Embryonic facial prominence (tissue), 1 donor: Measurements from ENCODE around the gene ADARB2.
"Not testable (repeated sequence)": the region's sequence is repeated elsewhere in the genome, so short reads cannot be mapped to it uniquely, and the experiment has no call there.

Experiments used
- DNase-seq: peaks from one replicate; pipeline ENCODE4 v3.0.0-alpha.2; 2016; ENCODE audit errors: extremely low spot score

ADARB2 gene

DNA sequence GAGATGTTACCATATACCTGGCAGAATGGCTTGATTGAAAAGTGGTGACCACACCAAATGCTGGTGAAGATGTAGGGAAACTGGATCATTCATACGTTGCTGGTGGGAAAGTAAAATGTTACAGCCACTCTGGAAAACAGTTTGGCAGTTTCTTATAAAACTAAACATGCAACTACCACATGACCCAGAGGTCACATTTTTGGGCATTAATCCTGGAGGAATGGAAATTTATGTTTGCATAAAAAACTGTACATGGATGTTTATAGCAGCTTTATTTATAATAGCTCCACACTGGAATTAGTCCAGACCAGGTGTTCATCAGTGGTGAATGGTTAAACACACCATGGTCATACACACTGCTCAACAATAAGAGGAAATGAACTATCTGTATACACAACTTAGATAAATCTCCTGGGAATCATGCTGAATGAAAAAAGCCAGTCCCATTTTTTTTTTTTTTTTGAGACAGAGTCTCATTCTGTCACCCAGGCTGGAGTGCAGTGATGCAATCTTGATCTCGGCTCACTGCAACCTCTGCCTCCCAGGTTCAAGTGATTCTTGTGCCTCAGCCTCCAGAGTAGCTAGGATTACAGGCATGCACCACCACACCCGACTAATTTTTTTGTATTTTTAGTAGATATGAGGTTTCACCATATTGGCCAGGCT is 309.7 kb downstream of the ADARB2 start:
- not testable (repeated sequence) for DNase-seq

DNA sequence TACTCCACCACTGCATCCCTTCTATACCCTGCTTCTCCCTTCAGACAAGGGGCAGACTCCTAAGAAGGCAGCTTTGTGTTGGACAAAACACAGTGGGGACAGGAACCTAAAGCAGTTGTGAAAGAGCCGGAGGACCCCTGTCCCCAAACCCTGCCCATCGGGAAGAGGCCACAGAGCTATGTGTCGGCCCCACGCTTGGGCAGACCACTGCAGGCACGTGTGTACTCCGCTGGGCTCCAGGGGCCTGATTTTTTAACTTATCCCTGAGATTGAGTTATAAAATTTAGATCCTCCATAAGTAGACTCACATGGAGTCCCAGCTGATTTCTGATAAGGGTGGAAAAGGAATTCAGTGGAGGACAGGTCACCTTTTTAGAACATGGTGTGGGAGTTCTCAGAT is 310.5 kb downstream of the ADARB2 start:
- DNase-seq, result no peak

DNA sequence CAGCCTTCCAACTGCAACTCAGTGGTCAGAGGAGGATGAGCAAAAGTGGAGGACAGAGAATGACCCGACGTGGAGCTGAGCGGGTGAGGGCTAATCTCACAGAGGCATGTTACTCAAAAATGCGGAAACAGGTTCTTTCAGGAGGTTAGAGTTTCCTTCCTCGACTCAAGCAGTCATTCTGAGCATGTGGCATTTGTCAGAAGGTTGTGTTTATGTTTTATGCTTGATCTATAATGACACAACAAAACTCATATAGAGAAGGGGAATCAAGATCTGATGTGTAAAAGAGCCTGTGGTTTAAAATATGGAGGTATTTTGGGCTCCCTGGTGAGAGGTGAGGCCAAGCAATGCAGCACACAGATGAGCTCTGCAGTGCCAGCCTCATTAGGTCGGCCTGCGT is 311.4 kb downstream of the ADARB2 start:
- DNase-seq, result no peak

DNA sequence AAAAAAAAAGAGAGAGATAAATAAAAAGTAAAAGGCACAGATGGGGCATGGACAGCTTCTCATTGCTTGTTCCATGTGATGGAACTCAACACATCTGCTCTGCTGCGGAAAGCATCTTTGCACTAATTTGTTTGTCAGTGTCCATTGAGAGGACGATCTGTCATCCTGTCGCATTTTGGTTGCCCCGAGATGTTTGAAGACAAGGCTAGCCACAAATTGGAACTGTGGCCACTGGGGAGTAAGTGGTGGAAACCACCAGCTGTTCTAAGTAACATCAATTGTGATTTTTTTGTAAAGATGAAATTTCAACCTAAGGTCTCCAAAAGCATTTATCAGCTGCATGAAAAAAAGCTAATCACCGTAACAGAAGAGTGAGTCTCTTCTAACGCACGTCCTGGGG is 312.7 kb downstream of the ADARB2 start:
- DNase-seq, result no peak

DNA sequence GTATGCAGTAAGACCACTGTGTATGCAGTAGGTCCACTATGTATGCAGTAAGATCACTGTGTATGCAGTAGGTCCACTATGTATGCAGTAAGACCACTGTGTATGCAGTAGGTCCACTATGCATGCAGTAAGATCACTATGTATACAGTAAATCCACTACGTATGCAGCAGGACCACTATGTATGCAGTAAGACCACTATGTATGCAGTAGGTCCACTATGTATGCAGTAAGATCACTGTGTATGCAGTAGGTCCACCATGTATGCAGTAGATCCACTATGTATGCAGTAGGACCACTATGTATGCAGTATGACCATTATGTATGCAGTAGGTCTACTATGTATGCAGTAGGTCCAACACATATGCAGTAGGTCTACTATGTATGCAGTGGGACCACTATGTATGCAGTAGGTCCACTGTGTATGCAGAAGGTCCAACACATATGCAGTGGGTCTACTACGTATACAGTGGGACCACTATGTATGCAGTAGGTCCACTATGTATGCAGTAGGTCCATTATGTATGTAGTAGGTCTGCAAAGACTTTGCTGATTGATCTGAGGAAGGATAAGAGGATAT is 313.6 kb downstream of the ADARB2 start:
- DNase-seq, result no peak

DNA sequence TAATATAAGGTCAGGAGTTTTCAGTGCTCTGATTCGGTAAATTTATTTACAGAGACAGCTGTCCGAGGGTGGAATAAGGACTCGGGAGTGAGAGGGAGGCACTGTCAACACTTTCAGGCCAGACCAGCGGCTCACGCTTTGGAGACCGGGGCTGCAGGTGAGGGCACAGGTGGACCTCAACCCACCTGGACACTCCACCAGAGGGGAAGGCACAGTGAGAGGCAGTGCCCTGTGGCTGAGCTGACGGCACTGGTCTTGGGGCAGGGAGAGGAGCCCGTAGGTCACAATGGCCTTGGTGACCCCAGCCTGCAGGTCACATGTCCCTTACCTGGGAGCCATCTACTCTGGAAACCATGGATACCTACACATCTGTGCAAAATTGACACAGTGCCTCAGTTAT is 315.1 kb downstream of the ADARB2 start:
- no peak for DNase-seq

DNA sequence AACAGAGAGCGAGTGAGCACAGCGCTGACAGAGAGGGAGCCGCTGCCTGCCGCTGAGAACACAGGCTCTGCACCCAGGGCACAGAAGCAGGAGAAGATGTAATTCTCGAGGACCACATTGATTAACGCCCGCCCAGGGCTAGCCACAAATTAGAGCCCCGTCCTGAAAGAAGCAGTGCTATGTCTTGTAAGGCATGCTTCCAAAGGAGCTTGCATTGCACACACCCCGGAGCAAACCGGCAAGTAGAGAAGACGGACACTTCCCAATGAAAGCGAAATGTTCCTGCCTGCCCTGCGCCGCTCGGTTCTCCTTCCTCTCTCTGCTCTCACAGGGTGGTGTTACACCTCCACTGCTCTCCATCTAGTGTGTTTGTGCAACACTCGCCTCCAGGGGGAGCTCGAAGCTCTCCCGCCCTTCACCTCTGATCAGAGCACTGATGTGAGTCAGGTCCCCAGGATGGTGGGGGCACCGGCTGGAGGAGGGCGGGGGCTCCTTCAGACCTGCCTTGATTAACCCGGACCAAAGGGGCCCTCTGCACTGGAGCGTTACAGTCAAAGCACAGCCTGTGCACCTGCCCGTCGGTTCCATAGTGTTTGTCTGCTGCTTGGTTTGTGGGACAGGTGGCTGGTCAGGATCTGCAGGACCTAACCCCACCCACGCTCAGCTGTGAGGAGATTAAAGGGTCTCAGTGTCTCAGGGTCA is 316.5 kb downstream of the ADARB2 start:
- DNase-seq, result no peak

DNA sequence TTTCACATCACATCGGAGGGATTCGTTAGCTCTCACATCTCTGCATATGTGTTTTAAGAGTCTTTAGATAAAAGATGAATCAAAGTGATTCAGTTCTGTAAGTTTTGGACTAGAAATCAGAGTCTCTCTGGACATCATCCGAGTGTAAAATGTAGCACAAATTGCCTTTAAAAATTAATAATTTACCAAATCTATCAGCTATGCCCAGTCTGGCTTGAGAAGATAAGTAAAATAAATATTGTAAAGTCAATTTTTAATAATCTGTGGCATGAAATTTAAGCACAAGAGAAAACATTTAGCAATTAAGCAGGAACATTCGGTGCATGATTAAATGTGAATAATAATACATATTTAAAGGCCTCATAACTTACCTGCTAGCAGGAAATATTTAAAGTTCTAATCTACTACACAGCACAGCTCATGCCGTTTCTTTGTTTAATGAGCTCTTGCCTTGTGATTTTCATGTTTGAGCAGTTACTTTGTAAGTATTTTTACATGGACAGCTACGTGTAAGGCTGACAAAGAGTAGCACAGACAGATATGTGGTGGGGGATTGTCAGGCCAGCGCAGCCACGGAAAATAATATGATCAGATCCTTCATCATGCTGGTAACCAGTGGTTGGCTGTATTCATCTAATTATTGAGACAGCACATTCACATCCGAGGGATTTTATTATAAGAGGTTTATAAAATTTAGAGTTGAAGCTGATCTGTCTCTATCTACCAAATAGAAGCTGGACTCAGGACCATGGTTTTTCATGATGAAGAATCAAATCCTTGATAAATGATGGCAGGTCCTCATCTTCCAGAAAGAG is 317.3 kb downstream of the ADARB2 start:
- DNase-seq, result no peak

DNA sequence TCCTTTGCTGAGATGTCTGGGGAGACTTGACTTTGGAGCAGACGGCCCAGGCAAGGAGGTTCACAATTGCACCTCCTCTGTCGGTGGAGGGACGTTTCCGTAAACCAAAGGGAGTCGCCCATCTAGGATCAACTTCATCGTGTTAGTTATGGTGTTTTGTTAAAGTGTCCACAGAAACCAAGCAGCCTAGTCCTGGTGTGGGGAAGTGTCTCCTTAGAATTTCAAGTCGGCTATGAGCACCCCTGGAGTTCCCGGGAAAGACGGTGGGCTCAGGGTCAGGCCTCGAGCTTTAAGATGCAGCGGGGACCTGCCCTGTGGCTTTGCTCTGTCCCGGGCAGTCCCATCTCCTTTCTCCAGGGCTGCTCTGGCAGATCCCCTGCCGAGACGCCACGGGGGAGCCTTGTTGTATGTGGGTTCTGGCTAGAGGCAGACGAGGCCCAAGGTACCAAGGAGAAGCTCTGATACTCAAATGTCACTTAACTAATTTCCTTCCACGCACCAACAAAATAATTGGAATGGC is 319.2 kb downstream of the ADARB2 start:
- DNase-seq, result no peak

DNA sequence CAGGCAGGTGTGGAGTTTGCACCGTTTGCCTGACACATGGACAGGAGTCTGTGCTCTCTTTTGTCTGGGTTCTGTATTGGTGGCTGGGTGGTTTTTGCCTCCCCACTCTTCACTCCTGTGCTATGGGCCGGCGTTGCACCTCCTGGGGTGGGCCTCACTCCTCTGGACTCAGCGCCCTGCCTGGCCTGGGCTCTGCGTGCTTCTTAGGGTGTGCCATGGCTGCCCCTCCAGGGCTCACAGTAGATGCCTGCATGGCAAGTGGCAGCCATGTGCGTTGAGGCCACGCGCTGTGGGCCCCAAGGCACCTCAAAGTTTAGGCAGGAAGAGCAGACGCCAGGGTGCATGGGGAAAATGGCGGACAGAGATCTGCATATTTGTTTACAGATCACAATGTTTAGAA is 319.8 kb downstream of the ADARB2 start:
- DNase-seq, result no peak

DNA sequence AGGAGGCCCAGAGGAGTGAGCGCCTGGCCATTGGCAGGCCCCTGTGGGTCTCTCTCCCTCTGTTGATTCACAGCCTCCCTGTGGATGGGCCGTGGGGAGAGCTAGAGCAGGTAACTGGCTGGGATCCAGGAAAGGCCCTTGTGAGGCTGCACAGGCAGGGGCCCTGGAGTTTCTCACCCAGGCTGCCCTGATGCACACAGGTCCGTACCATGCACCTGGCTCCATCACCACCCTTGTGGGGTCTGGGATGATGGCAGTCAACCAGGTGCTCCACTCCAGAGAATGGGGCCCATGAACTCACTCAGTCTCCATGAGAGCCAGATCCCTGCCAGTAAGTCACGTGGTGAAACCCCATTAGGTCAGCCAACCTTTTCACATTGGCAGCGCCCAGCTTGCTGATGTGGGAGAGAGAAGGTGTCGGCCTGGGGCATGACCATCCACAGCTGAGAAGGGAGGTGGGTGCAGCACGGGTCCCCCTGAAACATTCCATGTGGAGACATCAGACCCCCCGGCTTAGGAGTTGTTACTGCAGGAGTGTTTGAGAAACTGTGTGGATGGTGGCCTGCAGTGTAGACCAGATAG is 320.8 kb downstream of the ADARB2 start:
- DNase-seq, result no peak

DNA sequence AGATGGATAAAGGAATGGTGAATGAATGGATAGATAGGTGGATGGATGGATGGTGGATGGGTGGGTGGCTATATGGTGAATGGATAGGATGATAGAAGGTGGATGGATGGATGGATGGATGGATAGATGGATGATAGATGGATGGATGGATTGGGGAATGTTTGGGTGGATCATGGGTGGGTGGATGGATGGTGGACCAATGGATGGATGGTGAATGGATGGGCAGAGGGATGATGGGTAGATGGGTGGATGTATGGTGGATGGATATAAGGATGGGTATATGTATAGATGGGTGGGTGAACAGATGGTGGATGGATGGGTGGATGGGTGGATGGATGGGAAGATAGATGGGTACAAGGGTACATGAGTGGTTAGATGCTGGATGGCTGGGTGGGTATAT is 322.4 kb downstream of the ADARB2 start:
- DNase-seq, result no peak

DNA sequence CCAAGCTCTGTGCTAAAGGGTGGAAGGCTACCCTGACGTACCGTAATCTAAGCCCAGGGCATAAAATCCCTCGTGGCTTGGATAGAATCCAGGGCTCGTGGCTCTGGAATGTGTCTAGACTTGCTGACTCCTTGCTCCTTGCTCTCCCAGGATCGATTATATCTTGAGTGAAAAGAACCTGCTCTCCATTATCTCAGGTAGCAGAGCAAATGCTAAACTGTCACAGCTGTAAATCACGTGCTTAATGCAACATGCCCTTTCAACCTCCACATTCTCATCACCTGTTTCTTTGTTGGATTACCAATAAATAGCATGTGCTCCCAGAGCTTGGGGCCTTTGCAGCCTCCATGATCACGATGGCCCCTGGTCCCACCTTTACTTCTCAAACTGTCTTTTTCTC is 323.0 kb downstream of the ADARB2 start:
- not testable (repeated sequence) for DNase-seq

DNA sequence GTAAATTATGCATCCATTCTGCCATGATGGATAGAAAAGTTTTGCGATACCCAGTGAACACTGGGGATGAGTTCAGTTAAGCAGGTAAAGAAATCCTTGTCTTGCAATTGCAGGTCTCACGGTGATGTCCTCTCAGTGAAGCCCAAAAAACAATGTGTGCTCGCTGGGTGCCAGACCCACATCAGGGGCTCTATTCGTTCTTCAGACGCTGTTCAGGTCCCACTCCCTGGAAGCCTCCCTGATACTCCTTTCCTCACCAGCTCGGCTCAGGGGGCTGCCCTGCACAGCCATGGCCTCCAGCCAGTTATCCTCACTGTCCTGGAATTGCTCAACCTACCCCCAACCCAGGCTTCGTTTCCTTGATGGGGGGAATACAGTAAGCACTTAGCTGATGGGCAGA is 323.5 kb downstream of the ADARB2 start:
- no peak for DNase-seq

DNA sequence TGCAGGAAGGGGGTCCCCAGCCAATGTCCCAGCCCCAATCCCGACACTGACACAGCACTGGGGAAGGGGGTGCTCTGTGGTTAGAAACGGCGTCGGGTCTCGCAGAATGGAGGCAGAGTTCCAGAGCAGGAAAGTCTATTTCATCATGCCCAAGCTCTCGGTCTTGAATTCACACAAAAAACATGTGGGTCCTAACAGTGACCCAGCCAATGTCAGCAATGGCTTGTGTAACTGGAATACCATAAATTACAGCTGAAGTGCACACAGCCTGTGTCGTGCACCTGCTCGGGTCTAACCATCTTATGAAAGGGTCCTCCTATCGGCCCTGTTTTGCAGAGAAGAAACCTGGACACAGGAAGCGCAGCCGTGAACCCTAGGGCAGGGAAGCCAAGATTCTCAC is 324.1 kb downstream of the ADARB2 start:
- DNase-seq, result no peak

DNA sequence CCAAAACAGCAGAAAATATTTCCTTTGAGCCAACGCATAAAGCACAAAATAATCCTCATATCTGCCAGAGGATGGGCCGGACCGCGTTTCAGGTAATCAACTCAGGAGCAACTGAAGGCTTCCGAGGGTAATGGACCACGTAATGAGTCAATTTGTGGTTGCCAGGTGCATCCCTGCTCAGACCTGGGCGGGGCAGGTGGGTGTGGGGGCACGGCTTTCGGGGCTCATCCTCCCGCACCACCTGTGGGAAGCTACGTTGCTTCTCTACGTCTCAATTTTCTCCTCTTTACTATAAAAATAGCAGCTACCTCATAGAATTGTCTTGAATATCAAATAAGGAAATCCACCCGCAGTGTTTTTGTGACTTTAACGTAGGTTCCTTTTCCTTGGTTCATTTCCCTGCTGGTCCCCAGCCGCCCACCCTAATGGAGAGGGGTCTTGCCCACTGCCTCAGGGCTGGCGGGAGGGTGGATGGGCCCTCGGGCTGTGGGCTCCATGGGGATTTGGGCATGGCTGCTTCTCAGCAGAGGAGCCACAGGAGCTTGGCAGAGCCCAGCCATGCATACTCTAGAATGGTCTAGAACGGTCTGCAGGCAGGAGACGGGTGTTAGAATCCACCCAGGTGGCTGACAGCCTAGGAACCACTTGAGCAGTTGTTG is 324.7 kb downstream of the ADARB2 start:
- no peak for DNase-seq

DNA sequence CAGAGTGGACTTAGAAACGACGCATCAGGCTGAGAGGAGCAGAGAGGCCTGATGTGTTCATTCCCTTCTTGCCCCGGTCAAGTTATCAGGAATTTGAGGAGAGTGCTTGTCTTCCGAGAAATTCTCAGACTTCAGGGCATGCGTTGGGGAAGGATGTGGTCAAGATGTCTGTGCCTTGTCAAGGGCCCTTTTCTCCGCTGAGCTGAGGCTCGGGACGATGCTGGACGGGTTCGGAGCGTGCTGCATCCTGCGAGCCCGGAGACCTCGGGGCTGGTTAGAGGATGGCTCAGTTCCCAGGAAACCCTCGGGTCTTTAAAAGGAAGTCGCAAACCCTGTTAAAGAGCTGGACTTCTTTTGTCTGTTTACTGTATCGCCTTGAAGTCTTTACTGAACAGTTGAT is 325.4 kb downstream of the ADARB2 start:
- DNase-seq, result no peak

DNA sequence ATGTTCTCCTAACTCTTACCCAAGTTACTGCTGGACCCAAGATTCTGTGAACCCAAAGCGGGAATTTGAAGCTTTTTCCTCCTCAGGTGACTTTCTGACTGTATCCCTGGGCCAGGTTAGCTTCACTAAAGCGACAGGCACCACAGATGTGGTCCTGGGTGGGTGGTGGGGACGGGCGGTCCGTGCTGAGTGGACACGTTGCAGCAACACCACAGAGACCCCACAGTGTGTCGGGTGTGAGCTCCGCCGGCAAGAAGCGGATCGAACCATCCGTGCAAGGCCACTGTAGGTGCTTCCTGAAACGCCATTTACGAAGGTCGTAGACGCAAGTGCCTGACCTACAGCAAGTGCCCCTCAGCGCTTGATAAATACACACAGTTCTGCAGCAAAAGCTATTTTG is 325.9 kb downstream of the ADARB2 start:
- DNase-seq, result no peak

DNA sequence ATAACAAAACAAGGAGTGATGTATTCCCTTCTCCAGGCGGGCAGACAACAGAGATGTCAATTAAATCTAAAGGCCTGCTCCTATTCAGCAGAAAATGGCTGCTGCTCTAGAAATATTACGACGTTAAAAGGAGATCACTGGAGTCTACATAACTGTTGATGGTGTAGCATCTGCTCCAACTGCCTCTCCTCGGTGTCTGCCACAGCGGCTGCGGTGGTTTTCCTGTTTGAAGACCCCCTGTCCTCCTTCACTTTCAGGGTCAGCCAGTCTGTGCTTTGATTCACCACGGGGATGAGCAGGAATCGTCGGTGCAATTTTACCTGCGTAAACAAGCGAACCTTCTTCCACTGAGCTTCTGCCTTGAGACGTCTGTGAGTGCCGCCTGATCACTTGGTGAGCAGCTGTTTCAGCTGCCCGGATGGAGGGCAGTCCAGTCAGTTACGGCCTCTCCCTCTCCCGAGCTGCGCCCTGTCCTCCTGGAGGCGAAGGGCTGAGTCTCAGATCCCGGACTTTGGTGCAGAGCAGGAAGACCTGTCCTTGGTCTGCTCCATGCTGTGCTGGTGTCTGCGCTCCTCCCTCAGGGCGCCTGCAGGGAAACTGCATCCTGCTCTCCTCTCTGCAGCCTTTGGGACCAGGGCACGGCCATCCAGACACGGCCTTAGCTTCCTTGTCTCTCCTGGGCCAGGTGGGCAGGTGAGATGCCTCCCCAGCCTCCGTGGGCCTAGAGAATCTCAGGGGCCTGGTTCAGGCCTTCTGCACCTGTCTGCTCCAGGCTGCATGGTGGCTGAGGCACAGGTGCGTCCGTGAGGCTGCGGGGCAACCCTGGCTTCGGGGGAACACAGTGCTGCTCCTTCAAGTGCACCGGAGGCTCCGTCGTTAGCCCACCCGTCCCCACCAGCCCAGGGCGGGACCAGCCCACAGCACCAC is 326.6 kb downstream of the ADARB2 start:
- no peak for DNase-seq

DNA sequence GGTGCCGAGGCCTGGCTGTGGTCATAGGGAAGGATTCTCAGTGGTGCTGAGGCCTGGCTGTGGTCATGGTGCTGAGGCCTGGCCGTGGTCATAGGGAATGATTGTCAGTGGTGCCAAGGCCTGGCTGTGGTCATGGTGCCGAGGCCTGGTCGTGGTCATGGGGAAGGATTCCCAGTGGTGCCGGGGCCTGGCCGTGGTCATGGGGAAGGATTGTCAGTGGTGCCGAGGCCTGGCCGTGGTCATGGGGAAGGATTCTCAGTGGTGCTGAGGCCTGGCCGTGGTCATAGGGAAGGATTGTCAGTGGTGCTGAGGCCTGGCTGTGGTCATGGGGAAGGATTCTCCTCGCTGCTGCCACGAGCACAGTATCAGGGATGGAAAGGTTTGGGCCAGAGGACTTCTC is 327.3 kb downstream of the ADARB2 start:
- no peak for DNase-seq
